ENCODE measurements around the gene MTR.
"Not testable (repeated sequence)": the region's sequence is repeated elsewhere in the genome, so short reads cannot be mapped to it uniquely, and the experiment has no call there.

The MTR gene

DNA sequence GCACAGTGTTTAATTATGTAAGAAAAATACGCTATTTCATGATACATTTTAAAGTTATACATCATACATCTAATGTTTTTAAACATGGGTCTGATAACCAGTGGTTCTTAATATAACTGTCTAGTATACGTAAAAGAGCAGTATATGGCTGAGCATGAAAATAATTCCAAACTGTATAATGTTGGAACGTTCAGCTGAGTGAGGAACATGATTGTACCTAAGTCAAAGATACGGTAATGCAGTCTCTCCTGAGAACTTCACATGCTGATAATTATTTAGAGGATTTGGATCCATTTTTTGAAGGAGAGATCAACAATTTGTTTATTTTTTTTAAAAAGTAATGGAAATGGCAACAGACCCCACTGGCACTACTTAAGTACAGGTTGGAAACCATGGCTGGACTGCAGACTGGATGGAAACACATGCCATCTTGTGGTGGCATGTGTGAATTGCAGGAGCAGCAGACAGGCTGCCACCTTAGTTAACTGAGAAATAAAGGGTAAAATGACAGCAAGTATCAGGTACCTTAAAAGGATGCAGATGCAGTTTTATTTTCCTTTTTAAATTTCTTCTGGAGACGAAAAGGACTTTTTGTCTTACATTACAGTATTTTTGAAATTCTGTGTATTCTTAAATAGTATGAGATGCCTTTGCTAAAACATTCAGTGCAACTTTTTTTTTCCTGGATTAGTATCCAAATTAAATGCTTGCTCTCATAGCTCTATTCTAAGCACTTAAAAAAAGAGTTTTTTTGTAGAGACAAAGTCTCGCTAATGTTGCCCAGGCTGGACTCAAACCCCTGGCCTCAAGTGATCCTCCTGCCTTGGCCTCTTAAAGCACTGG is 73.8 kb downstream of the MTR start:
- DNase-seq, result peak; percentile 1

DNA sequence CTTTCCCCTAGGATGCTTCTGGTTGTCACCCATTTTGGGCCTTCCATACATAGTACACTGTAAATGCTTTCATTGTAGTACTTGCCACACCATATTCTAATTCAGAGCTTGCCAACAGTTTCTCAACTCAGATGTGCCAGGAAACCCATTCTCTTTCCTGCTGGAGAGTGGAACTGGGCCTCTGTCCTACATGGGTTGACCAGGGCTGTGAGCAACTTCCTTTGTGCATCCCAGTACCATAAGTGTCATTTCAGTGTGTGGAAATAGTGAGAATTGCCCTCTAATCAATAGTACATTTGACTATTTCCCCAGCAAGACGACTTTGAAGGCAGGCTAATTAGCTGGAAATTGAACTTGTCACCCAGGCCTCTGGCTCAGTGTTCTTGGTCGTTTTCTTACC is 74.8 kb downstream of the MTR start:
- no peak for DNase-seq

DNA sequence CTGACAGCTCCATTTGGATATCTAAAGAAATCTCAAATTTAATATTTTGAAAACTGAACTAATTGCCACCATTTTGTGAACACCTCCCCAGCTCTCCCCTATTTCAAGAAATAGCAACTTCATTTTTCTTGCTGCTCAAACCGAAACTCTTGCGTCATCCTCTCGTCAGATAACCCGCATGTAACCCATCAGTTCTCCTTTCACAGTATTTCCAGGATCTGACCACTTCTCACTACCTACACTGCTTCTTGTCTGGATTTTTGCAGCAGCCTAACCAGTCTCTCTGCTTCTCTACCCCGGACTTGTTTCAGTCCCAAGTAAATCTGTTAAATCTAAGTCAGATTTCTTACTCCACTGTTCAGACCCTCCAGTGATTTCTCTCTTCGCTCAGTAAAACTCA is 75.6 kb downstream of the MTR start:
- no peak for DNase-seq

DNA sequence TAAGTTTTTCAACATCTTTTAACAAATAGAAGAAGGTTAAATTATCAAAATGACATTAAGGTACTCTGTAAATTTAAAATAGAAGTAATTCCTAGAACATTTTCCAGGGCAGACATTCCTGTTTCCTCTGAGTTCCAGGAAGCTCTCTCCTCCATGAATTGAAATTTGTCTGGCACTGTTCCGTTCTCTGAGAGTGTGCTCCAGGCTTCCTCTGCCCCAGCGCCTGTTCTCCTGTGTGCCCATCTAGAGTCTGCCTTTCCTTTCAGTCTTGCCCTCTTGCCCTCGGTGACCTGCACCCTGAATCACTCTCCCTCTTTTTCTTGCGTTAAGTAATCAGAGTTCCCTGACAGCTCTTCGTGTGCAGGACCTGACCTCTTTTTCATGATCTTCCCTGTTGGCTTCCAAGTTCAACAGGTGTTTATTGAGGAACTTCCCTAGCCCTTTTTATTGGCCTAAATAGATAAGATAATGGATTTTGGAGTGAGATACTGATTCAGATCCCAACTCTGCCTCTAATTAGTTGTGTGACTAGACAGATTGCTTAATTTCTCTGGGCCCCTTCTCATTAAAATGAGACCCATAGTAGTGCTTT is 77.1 kb downstream of the MTR start:
- DNase-seq, result no peak

DNA sequence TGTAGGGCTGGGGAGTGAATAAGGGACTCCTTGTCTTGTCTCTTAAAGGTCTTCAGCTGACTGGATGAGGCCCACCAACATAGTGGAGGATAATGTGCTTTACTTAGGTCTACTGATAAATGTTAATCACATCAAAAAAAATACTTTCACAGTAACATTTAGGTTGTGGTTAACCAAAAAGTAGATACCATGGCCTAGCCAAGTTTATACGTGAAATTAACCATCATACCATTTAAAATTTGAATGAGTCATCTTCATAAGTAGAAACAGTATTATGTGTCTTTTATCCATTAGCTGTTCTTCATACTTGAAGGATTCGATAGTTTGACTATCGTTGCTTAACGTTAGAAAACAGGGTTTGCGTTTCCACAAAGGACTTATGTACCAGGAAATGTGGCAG is 80.9 kb downstream of the MTR start:
- no peak for DNase-seq

DNA sequence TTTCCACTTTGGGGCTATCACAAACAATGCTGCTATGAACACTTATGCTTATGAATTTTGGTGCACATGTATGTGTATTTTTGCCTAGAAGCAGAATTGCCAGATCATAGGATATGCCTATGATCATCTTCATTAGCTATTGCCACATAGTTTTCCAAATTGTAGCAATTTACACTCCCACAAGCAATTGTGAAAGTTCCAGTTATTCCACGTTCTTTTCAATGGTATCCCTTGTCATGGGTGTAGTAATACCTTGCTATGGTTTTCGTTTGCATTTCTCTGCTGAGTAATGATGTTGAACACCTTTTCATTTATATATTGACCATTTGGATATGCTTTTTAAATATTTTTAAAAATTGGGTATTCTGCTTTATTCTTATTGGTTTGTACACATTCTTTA is 82.6 kb downstream of the MTR start:
- no peak for DNase-seq

DNA sequence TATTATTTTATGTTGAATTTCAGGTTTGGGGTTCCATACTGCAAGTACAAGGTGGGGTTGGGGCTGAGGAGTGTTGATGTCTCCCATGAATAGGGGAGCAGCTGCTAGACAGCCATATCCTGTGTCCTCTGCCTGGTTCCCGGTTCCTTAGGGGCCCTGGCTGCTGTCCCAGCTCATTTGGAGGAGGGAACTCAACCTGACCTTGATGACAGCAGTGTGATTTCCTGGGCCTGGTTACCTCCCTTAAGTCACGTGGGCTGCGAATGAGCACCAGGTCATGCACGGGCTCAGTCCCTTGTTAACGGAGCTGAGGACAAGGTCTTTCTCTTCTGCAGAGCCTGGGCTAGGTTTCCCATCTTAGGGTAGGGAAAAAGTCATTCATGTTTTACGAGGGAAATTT is 85.1 kb downstream of the MTR start:
- DNase-seq, result no peak

DNA sequence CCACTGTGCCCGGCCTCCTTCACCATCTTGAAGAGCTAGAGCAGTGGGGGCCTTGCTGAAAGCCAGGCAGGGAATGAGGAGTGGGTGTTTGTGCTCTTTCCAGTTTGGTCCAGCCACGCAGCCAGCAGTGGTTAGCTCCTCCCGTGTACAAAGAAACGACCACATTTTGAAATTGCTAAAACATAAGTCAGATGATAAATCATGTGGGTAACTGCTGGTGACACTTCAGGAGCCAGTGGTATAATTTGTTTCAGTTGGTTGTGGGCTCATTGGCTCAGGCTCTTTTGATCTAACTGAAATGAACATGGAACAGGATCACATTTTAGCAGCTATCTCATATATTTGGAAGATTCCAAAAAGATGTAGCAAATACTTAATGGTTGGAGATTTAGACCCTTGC is 87.6 kb downstream of the MTR start:
- DNase-seq, result no peak

DNA sequence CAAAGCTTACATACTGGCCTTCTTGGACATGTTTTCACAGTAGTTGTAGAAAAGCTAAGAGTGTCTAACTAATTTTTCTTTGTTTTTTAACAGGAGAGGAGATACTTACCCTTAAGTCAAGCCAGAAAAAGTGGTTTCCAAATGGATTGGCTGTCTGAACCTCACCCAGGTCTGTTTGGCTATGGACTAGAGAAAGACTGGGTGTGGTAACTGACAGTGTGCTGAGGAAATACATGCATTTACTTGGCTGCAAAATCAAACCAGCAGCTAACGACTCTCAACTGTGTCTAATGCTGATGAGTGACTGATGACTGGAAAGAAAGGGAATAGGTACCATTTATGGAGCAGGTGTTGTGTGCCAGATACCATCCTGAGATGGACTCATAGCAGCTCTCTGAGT is 91.1 kb downstream of the MTR start:
- no peak for DNase-seq

DNA sequence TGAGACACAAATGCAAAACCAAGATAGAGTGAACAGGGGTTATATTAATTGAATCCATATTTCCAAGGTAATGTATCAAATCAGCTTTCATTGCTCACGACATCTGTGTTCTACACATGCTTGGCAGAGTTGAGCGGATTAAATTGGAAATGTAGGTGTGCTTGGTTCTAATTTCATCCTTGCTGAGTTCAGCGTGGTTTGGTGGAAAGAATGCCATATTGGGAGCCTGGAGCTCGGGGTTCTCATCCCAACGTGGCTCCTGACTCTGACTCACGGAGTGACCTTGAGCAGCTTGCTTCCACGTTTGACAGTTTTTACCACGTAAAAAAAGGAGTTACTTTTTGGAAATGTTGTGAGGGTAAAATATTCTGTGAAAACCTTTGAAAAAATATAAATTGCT is 92.0 kb downstream of the MTR start:
- DNase-seq, result no peak

DNA sequence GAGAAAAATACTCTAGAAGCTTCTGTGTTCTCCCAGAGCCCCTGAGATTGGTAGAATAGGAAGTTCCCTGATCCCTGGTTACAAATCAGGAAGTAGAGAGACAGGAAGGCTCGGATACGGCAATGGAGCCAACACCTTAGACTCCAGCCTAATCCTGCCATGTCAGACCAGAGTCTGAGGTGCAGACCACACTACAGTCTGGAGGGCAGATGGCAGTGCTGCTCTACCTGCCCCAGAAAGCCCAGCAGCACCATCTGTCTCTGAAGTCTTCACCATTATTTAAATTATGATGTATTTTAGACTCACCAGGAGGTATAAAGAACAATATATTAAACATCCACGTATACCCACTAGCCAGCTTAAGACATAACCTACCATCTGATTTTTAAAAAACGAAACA is 93.0 kb downstream of the MTR start:
- DNase-seq, result no peak

DNA sequence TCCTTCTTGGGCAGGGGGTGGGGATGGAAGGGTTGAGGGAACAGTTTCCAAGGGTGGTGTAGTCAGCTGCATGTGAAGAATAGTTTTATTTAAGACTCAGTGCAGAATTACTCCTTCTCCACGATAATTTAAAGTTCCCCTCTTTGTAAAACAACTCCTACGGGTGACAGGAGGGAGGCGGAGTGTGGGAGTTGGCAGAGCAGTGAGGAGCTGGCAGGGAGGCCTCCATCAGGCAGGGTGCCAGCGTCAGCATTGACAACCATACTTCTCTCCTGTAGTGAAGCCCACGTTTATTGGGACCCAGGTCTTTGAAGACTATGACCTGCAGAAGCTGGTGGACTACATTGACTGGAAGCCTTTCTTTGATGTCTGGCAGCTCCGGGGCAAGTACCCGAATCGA is 93.8 kb downstream of the MTR start:
- no peak for DNase-seq

DNA sequence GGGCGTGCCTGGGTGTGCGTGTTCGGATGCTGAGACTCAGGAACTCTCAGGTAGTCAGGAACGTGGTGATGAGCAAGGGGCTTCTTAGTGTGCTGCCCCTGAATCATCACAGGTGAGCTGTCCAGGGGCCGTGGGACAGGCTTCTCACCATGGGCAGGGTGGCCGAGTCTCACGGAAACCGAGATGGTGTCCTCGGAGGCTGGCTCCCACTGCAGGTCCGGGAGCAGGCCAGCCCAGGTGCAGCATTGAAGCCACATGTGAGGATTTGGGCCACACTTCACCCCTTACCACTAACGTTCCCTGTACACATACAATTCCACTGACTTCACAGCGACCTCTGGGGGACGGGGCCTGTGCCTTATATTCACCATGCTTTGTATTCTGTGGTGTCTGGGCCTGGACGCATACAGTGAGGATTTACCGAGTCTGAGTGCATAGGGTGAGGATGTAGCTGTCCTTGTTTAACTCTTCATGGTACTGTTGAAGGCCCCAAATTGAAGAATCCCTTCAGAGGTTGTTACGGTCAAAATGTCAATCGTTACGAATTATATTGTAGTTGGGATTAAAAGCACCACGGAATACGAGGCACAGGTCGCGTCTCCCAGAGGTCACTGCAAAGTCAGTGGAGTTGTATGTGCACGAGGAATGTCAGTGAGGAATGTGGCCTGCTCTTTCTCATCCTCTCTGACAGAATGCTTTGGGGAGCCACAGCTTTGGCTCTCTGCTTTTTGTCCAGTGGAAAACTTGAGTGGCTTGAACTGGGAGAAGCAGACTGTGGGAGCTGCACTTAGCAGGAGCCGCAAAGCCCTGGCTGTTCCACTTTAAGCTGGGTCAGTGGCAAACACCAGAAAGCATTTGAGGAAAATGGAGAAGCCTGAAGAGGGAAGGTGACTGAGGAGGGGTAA is 95.3 kb downstream of the MTR start:
- DNase-seq, result no peak

DNA sequence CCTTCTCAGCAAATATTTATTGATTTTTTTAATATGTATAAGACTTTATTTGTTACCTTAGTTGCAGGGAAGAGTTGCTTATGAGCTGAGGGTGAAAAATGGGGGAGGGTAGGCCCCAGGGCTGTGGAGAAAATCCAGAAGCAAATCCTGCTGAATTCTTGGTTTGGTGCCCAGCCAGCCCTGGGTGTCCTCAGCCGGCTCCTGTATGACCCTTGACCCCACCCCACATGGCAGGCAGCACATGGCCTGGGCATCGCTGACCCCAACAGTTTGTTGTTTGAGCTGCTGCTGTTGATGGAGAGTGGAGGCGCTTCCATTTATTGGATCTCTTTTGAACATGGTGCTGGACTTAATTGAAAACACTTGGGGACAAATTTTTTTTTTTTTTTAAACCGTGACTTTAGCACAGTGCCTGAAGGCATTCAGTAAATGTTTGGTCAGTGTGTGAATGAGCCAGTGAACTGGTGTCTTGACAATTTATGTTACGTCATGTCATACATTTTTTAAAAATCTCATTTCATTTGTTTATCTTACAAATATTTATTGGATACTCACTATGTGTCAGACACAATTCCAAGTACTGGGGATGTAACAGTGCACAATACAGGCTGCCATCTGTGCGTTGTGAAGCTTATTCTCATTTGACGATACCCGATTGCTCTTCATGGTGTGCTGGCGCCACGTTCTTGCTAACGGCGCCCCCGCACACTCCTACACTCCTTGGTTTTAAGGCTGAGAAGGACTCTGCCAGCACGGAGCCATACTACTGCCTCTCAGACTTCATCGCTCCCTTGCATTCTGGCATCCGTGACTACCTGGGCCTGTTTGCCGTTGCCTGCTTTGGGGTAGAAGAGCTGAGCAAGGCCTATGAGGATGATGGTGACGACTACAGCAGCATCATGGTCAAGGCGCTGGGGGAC is 98.8 kb downstream of the MTR start:
- no peak for DNase-seq

DNA sequence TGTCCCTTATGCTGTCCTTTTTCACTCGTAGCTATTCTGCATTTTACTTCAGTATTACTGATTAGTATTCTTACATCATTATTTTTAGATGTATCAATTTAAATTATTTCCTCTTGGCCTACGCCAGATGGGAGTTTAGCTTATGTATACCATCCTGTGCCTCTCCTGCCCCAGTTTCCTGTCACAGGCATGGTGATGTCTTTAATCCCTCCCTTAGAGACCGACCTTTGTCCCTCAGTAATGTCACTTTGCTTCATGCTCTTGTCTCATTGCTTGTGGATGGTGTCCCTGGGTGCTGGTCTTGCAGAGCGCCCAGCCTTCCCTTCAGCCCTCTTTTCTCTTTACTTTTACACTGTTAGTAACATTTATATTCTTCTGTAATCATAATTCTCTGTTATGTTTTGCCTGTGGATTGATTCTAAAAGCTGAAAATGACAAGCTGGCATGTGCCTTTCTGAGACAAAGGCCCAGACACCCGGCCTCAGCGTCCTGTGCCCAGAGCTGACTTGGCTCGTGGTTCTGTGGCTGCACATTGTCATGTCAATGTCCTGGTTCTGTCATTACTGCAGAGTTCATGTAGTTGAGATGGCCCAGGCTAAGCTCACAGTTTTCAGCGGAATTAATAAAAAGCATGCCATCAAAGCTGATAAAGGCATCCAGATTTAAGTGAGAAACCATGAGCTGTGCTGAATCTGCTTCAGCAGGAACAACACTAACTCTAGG is 100.7 kb downstream of the MTR start:
- DNase-seq, result no peak

DNA sequence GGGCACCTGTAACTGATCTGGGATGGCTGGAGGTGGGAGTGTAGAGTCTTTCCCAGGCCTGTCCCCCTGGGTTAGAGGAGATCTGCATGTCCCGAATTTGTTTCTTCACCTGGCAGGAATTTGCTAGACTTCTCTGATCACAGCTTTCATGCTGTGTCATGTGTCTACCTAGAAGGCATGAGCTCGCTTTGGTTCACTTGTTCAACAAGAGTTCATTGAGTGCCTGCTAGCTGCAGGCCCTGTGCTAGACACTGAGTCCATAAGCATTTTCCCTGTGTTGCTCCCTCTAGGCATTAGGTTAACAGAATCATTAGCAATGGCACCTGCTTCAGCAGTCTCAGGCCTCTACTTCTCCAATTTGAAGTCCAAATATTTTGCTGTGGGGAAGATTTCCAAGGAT is 101.6 kb downstream of the MTR start:
- no peak for DNase-seq

DNA sequence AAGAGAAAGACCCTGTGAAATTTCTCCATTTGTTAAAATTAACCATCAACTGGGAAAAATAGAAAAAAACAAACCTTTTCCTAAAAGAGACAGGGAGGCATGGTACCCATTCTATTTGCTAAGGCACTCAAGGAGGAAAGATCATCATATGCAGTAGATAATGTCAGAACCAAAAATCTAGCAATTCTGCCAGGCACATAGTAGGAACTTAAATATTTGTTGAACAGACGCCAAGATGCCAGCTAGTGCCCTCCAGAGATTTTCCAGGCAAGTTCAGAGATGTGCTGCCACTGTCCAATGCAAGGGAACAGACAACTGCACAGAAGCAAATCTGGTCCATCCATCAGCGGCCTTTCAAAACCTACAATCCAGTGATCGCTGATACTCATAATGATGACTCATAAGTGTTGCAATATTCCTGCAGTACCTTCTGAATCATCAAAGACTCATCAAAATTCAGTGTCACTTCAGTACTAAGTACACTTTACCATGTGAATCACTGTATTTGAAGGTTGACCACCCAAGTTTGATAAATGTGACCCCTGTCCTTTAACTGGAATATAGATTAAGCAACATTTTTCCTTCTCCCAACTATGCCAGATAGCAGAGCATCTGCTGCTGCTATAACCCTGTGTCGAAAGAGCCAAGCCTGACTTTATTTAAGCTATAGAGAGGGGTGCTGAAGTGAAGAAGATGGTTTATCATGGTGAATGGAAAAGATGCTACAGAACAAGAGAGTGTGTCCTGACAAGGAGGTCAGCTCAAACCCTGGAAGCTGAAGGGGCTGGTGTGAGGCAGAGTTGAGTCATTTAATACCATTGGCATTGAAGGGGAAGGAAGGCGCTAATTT is 110.0 kb downstream of the MTR start:
- DNase-seq, result no peak

DNA sequence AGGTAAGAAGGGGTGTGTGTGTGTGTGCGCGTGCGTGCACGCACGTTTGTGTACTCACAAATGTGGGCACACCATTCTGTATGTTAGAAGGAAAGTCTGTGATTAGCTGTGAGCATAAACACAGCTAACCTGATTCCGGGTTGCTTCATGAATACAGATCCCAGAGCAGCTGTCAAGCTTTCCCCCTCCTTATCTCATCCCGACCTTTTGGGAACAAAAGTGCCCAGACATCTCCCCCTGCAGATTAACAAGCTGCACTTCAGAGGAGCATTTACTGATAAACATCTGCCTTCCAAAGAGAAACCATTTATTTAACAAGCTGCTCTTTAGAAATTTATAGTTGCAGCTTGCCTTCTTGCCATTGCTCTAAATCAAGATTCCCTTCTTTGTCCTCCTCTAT is 112.1 kb downstream of the MTR start:
- DNase-seq, result no peak

DNA sequence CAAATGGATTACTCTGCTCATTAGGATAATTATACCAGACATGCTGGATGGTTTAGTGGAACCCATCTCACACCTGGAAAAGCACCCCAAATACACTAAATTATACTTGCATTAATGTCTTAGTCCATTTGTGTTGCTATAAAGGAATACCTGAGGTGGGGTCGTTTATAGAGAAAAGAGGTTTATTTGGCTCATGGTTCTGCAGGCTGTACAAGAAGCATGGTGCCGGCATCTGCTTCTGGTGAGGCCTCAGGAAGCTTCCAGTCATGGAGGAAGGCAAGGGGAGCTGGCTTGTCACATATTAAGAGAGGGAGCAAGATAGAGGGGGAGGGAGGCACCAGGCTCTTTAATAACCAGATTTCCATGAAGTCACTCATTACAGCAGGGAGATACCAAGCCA is 113.6 kb downstream of the MTR start:
- no peak for DNase-seq

DNA sequence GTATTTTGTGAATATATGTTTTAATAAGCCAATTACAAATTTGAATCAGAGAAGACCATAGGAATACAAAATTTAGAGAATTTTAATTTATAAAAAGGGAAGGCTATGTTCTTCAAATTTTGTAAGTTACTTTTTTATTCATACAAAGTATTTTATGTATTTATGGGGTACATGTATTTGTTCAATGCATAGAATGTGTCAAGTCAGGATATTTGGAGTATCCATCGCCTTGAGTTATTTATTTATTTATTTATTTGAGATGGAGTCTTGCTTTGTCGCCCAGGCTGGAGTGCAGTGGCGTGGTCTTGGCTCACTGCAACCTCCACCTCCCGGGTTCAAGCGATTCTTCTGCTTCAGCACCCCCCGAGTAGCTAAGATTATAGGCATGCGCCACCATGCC is 116.0 kb downstream of the MTR start:
- not testable (repeated sequence) for DNase-seq

Measured in NCI-H2029 treated with DMSO at 0.1 percent for 48 hours (cell line).